ENCODE data around the gene ADAM10.

GRCh38 chr15:58641660-58642059 is 107.8 kb downstream of the ADAM10 start:
- no peak for TF ChIP-seq RFX5 (IDR thresholded peaks at IDR 0.05; ENCODE audit: borderline replicate concordance, low read depth, low read length)
- TF ChIP-seq, protein P1, sequence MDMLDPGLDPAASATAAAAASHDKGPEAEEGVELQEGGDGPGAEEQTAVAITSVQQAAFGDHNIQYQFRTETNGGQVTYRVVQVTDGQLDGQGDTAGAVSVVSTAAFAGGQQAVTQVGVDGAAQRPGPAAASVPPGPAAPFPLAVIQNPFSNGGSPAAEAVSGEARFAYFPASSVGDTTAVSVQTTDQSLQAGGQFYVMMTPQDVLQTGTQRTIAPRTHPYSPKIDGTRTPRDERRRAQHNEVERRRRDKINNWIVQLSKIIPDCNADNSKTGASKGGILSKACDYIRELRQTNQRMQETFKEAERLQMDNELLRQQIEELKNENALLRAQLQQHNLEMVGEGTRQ (IDR thresholded peaks at IDR 0.05; ENCODE audit: low read length), result no peak
- TF ChIP-seq, protein P2, sequence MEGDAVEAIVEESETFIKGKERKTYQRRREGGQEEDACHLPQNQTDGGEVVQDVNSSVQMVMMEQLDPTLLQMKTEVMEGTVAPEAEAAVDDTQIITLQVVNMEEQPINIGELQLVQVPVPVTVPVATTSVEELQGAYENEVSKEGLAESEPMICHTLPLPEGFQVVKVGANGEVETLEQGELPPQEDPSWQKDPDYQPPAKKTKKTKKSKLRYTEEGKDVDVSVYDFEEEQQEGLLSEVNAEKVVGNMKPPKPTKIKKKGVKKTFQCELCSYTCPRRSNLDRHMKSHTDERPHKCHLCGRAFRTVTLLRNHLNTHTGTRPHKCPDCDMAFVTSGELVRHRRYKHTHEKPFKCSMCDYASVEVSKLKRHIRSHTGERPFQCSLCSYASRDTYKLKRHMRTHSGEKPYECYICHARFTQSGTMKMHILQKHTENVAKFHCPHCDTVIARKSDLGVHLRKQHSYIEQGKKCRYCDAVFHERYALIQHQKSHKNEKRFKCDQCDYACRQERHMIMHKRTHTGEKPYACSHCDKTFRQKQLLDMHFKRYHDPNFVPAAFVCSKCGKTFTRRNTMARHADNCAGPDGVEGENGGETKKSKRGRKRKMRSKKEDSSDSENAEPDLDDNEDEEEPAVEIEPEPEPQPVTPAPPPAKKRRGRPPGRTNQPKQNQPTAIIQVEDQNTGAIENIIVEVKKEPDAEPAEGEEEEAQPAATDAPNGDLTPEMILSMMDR (IDR thresholded peaks at IDR 0.05; ENCODE audit: control extremely low read depth in 1 of 3, insufficient read depth in 1 of 3, low read depth in 1 of 3, low read length in 3 of 3), result no peak

Data from H1 (cell line).